HepG2 (cell line): Measurements from ENCODE around the gene FEM1B. TPM values are rescaled to one million over a fixed set of nuclear protein-coding genes. Genes with fewer than 3 reads are reported as not detected.

ENCODE experiments used
- ATAC-seq: fragments of 200-7000 bp; cut with Tn5 transposase; 3 replicates; pipeline ENCODE4 v1.9.1; 2020; ENCODE audit warnings: mild to moderate bottlenecking, moderate library complexity
- BruUV-seq: library from RNA; stranded (reverse); fragments of 400-500 nt; replicated peaks from 2 replicates; lab custom pipeline; 2021; lab: Mats Ljungman, UMichigan
- CTCF ChIA-PET: fragments of 300-600 bp; formaldehyde crosslinking; extraction: SDS; loops from one replicate; lab custom pipeline; 2021; ENCODE audit warnings: low total read pairs, inconsistent platforms, low intra/inter-chr PET ratio; lab: Yijun Ruan, JAX
- POLR2A ChIA-PET: fragments of 350-600 bp; sonication (Branson Sonifier 250); formaldehyde crosslinking; loops from one replicate; lab custom pipeline; 2020; ENCODE audit warnings: antibody characterized with exemption, inconsistent platforms; lab: Yijun Ruan, JAX
- DNase-seq: peaks from one replicate; pipeline ENCODE4 v3.0.0-alpha.2; 2015; ENCODE audit warnings: low spot score
- FAIRE-seq: peaks from 3 replicates; lab custom pipeline; 2011; peaks lifted over from hg19 to GRCh38; lab: Jason Lieb, UNC
- H2AFZ ChIP-seq: one replicate; pipeline ENCODE4 v1.6.1; 2011; ENCODE audit warnings: low read length, inconsistent platforms
- H3K27ac ChIP-seq: fragments of 300-600 bp; 3 replicates; pipeline ENCODE4 v1.8.0; 2011; ENCODE audit warnings: mixed run types, mild to moderate bottlenecking, mixed read lengths, low read length, inconsistent platforms; ENCODE audit not compliant: insufficient read depth; ENCODE audit errors: extremely low read length
- H3K27me3 ChIP-seq, 2 experiments: fragments of 200-600 bp in 1 of 2; 2 replicates in 1 of 2; 3 replicates in 1 of 2; pipeline versions ENCODE4 v1.6.0 to v1.8.0; 2011; ENCODE audit warnings: low read length in 2 of 2, mild to moderate bottlenecking in 2 of 2, moderate library complexity in 2 of 2, inconsistent platforms in 1 of 2; ENCODE audit not compliant: insufficient read depth in 2 of 2, control insufficient read depth in 1 of 2
- H3K36me3 ChIP-seq, 2 experiments: fragments of 200-600 bp in 1 of 2; replicated peaks in 1 of 2; 2 replicates in 1 of 2; 3 replicates in 1 of 2; pipeline versions ENCODE4 v1.5.1 to v1.8.0; 2011; ENCODE audit warnings: low read length in 2 of 2, inconsistent platforms in 1 of 2; ENCODE audit not compliant: insufficient read depth in 2 of 2, control insufficient read depth in 1 of 2
- H3K4me1 ChIP-seq: 2 replicates; pipeline ENCODE4 v1.5.1; 2012; ENCODE audit warnings: low read length, inconsistent platforms; ENCODE audit not compliant: insufficient read depth
- H3K4me2 ChIP-seq: 2 replicates; pipeline ENCODE4 v1.6.0; 2011; ENCODE audit warnings: low read depth, low read length, inconsistent platforms
- H3K4me3 ChIP-seq, 3 experiments: fragments of 200-600 bp in 1 of 3; sonication (generic), shearing (Covaris generic) in 1 of 3; replicated peaks in 1 of 3; 2 replicates each; pipeline ENCODE4 v1.5.1; 2011 to 2016; ENCODE audit warnings: low read length in 3 of 3, inconsistent platforms in 2 of 3, low read depth in 2 of 3, mild to moderate bottlenecking in 2 of 3, control low read depth in 1 of 3, mixed read lengths in 1 of 3; ENCODE audit not compliant: insufficient read depth in 1 of 3
- H3K79me2 ChIP-seq: one replicate; pipeline ENCODE4 v1.6.1; 2011; ENCODE audit warnings: low read length, inconsistent platforms; ENCODE audit not compliant: insufficient read depth
- H3K9ac ChIP-seq: 2 replicates; pipeline ENCODE4 v1.6.0; 2011; ENCODE audit warnings: mild to moderate bottlenecking, low read depth, low read length, inconsistent platforms; ENCODE audit not compliant: insufficient read depth
- H3K9me3 ChIP-seq: 2 replicates; pipeline ENCODE4 v1.5.1; 2012; ENCODE audit warnings: mild to moderate bottlenecking, low read length
- H4K20me1 ChIP-seq: 2 replicates; pipeline ENCODE4 v1.6.0; 2011; ENCODE audit warnings: inconsistent platforms, mild to moderate bottlenecking, low read length, moderate library complexity; ENCODE audit not compliant: insufficient read depth
- CREB1 ChIP-seq, 2 experiments: fragments of 450-650 bp in 1 of 2; IDR thresholded peaks; 2 replicates each; pipeline ENCODE4 v1.6.1; 2016 to 2017; ENCODE audit warnings: control low read depth in 1 of 2, mild to moderate bottlenecking in 1 of 2, missing compliant biosample characterization in 1 of 2, missing genetic modification characterization in 1 of 2
- ESRRA ChIP-seq: sonication (generic); formaldehyde crosslinking; IDR thresholded peaks from 2 replicates; pipeline ENCODE4 v1.5.1; 2020; ENCODE audit warnings: mild to moderate bottlenecking, low read depth, missing genetic modification reagents
- HNF4A ChIP-seq: sonication (generic); formaldehyde crosslinking; IDR thresholded peaks from 2 replicates; pipeline ENCODE4 v1.4.0; 2020; ENCODE audit warnings: missing genetic modification reagents
- JDP2 ChIP-seq: sonication (generic); formaldehyde crosslinking; IDR thresholded peaks from 2 replicates; pipeline ENCODE4 v1.8.1; 2022; ENCODE audit warnings: missing genetic modification reagents, borderline replicate concordance
- ZNF17 ChIP-seq: sonication (generic); formaldehyde crosslinking; IDR thresholded peaks from 2 replicates; pipeline ENCODE4 v1.5.0; 2020; ENCODE audit warnings: mild to moderate bottlenecking, missing genetic modification reagents
- ZNF331 ChIP-seq: sonication (generic); formaldehyde crosslinking; IDR thresholded peaks from 2 replicates; pipeline ENCODE4 v1.4.0; 2020; ENCODE audit warnings: missing genetic modification reagents
- ZNF777 ChIP-seq: sonication (generic); formaldehyde crosslinking; IDR thresholded peaks from 2 replicates; pipeline ENCODE4 v1.4.0; 2020; ENCODE audit warnings: missing genetic modification reagents
- WGBS: methylation state at CpG from one replicate; pipeline ENCODE4 v1.1.6; 2017; ENCODE audit warnings: low lambda C conversion rate; 5-methylcytosine and 5-hydroxymethylcytosine counted together
- in situ Hi-C: cut with HindIII; loops from 2 replicates; pipeline ENCODE4 v1.10.0; 2017; ENCODE audit warnings: low pct_unique_long_range_greater_than_20kb; ENCODE audit not compliant: extremely low pct_ligation_motif_present
- intact Hi-C: fragments of 100-400 bp; cut with micrococcal nuclease; formaldehyde crosslinking; loops from one replicate; pipeline ENCODE4 v1.10.0; 2022; ENCODE audit not compliant: unreplicated experiment
- polyA plus RNA-seq, 8 experiments: library from polyadenylated mRNA; depleted of rRNA in 3 of 8; stranded (reverse) in 7 of 8; unstranded in 1 of 8; fragments of >200 nt; fragmentation: Illumina TruSeq in 4 of 8; extraction: Trizol in 4 of 8; gene quantifications; 2 replicates each; pipeline versions ENCODE4 v1.2.1 to v1.2.3, GENCODE V29; 2011 to 2016; ENCODE audit warnings: low read depth in 4 of 8, missing spikeins in 1 of 8, mixed read lengths in 1 of 8; ENCODE audit not compliant: insufficient read depth in 1 of 8
- total RNA-seq, 5 experiments: library from RNA; depleted of rRNA; stranded (reverse); fragments of >200 nt; fragmentation: Illumina TruSeq; extraction: Trizol; gene quantifications; 2 replicates each; pipeline ENCODE4 v1.2.3, GENCODE V29; 2016; ENCODE audit warnings: low read depth in 1 of 5
- TF ChIP-seq, protein P1 (sequence below): sonication (generic); formaldehyde crosslinking; IDR thresholded peaks from 2 replicates; pipeline ENCODE4 v1.5.0; 2020; ENCODE audit warnings: mild to moderate bottlenecking, missing genetic modification reagents
- TF ChIP-seq, protein P2 (sequence below): sonication (generic); formaldehyde crosslinking; IDR thresholded peaks from 2 replicates; pipeline ENCODE4 v1.4.0; 2020; ENCODE audit warnings: missing genetic modification reagents

Gene FEM1B
- total and polyA plus RNA-seq, 2 of the 13 experiments (the other 11 are each of a cell fraction or from before 2014, with no cell fraction given), result 38.1 to 40.0 TPM

DNA sequence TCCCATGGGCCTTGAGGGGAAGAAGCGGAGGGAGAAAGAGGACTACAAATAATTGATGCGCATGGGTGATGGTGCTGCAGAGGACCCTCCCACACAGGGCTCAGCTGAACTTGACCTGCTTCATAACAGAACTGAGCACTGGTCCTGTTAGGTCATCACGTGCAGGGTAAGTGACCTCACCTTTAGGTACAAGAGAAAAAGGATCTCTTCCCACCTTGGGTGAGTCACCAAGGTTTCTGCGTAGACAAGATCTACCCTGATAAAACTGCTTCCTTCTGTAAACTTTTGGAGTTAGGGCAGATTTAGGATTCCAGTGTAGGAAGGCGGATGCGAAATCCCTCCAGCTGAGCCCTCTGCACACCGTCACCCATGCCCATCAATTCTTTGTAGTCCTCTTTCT lies 67.1 kb downstream of the FEM1B start:
- H3K4me2 ChIP-seq, result no peak overlapping the region
- no peak overlapping the region for H2AFZ ChIP-seq
- H3K36me3 ChIP-seq, result no peaks in the 10 kb centered on the region
- H3K79me2 ChIP-seq, result no peaks in the 10 kb centered on the region
- FAIRE-seq (no peak), ATAC-seq (no peak), DNase-seq (no peak)
- in situ Hi-C loops, result no loop called here
- no TSS peak for BruUV-seq
- peaks cover 3 to 77% of the 10 kb centered on the region in 2 experiments; a peak in 4 of 5 replicates for H3K27me3 ChIP-seq
- no peak overlapping the region for H3K4me3 ChIP-seq
- no peak overlapping the region for H3K27ac ChIP-seq
- ChIA-PET CTCF (no interaction called here), POLR2A (no interaction called here)
- no peaks in the 10 kb centered on the region for H3K9me3 ChIP-seq
- no peaks in the 10 kb centered on the region for H3K4me1 ChIP-seq
- no peak overlapping the region for H3K9ac ChIP-seq
- intact Hi-C loops, result no loop called here
- 84% methylated on average over 5 of the region's 7 CpGs for WGBS
- TF ChIP-seq JDP2 (CRISPR knock-in tag), result no peak
- no peak for TF ChIP-seq ZNF17 (CRISPR knock-in tag)
- no peak for TF ChIP-seq ESRRA (CRISPR knock-in tag)
- no peak for TF ChIP-seq CREB1 (IDR thresholded peaks at IDR 0.05)
- TF ChIP-seq CREB1 (CRISPR knock-in tag; IDR thresholded peaks at IDR 0.05), result no peak
- TF ChIP-seq HNF4A (CRISPR knock-in tag), result no peak
- no peak for TF ChIP-seq ZNF331 (CRISPR knock-in tag)
- TF ChIP-seq ZNF777 (CRISPR knock-in tag), result no peak
- TF ChIP-seq, protein P1, sequence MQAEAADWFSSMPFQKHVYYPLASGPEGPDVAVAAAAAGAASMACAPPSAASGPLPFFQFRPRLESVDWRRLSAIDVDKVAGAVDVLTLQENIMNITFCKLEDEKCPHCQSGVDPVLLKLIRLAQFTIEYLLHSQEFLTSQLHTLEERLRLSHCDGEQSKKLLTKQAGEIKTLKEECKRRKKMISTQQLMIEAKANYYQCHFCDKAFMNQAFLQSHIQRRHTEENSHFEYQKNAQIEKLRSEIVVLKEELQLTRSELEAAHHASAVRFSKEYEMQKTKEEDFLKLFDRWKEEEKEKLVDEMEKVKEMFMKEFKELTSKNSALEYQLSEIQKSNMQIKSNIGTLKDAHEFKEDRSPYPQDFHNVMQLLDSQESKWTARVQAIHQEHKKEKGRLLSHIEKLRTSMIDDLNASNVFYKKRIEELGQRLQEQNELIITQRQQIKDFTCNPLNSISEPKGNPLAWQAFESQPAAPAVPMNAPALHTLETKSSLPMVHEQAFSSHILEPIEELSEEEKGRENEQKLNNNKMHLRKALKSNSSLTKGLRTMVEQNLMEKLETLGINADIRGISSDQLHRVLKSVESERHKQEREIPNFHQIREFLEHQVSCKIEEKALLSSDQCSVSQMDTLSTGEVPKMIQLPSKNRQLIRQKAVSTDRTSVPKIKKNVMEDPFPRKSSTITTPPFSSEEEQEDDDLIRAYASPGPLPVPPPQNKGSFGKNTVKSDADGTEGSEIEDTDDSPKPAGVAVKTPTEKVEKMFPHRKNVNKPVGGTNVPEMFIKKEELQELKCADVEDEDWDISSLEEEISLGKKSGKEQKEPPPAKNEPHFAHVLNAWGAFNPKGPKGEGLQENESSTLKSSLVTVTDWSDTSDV (CRISPR knock-in tag), result no peak
- TF ChIP-seq, protein P2, sequence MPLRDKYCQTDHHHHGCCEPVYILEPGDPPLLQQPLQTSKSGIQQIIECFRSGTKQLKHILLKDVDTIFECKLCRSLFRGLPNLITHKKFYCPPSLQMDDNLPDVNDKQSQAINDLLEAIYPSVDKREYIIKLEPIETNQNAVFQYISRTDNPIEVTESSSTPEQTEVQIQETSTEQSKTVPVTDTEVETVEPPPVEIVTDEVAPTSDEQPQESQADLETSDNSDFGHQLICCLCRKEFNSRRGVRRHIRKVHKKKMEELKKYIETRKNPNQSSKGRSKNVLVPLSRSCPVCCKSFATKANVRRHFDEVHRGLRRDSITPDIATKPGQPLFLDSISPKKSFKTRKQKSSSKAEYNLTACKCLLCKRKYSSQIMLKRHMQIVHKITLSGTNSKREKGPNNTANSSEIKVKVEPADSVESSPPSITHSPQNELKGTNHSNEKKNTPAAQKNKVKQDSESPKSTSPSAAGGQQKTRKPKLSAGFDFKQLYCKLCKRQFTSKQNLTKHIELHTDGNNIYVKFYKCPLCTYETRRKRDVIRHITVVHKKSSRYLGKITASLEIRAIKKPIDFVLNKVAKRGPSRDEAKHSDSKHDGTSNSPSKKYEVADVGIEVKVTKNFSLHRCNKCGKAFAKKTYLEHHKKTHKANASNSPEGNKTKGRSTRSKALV, result no peak
- no peaks in the 10 kb centered on the region for H4K20me1 ChIP-seq

Other genes with a start within 250 kb of the FEM1B start
- gene PIAS1, start 223.4 kb upstream of the FEM1B start, total RNA-seq (2016; rRNA removed; fragmentation: Illumina TruSeq; extraction: Trizol), result 20.7 and 23.2 TPM in 2 replicates
- 27.8 and 33.7 TPM in 2 replicates for gene PIAS1, start 223.4 kb upstream of the FEM1B start, polyA plus RNA-seq (2011; rRNA removed)
- gene CALML4, start 72.4 kb upstream of the FEM1B start, total RNA-seq (2016; rRNA removed; fragmentation: Illumina TruSeq; extraction: Trizol), result 6.5 and 8.7 TPM in 2 replicates
- 3.1 and 3.6 TPM in 2 replicates for gene CALML4, start 72.4 kb upstream of the FEM1B start, polyA plus RNA-seq (2011; rRNA removed)
- 11.1 and 27.1 TPM in 2 replicates for gene CLN6, start 48.0 kb upstream of the FEM1B start, total RNA-seq (2016; rRNA removed; fragmentation: Illumina TruSeq; extraction: Trizol)
- gene CLN6, start 48.0 kb upstream of the FEM1B start, polyA plus RNA-seq (2011; rRNA removed), result 24.9 and 26.6 TPM in 2 replicates
- gene ITGA11, start 154.4 kb downstream of the FEM1B start, total RNA-seq (2016; rRNA removed; fragmentation: Illumina TruSeq; extraction: Trizol), result not detected in 2 replicates
- not detected in 2 replicates for gene ITGA11, start 154.4 kb downstream of the FEM1B start, polyA plus RNA-seq (2011; rRNA removed)